Measurements from ENCODE around the gene SCYGR8.

Gene SCYGR8

DNA sequence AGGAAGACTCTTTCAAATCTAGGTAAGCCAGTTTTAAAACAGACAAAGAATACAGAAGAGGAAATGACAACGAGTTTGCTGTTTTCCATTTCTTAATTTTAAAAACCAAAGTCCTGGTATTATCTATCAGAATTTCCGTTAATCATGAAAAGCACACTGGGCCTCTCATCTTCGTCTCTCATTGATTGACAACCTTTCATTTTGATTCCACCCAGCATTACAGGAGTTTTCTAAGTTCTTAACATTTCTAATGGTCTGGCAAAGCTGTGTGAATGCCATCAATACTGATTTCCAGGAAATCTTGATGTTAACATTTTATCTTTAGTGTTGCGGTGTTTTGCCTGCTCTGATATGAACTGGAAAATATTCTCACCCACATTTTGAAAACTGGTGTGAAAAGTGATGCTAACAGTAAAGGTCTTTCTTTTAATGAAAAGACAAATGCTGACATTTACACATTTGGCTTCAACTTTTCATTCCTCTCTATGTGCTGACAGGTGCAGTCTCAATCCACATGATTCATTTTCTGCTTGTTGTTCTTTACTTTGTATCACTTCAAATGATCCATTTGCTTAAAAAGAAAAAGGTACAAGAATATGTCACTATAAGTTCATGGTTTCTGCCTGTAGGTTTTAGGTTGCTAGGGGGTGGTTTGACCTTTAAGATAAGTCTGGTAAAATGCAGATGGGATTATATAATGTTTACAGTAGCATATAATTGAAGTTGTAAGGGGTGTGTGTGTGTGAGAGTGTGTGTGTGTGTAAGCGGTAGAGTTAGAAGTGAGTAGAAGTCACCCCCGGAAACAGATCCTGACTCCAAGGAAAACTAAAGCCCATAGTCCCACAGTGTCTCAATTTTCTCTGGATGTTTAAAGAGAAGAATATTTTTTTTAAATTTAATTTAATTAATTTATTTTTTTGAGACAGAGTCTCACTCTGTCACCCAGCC lies 29.5 kb downstream of the SCYGR8 start:
- H3K36me3 Mint-ChIP-seq (ENCODE audit: low read depth), result no peaks in the 10 kb centered on the region
- DNase-seq (no peak), ATAC-seq (peak; percentile 75)
- H3K27ac Mint-ChIP-seq, result peak overlapping the region; percentile 81
- peaks cover 6% of the 10 kb centered on the region for H3K27me3 Mint-ChIP-seq
- no peaks in the 10 kb centered on the region for H3K9me3 Mint-ChIP-seq
- H3K4me1 Mint-ChIP-seq, result peaks cover 26% of the 10 kb centered on the region
- H3K4me3 Mint-ChIP-seq, result peak overlapping the region; percentile 5

DNA sequence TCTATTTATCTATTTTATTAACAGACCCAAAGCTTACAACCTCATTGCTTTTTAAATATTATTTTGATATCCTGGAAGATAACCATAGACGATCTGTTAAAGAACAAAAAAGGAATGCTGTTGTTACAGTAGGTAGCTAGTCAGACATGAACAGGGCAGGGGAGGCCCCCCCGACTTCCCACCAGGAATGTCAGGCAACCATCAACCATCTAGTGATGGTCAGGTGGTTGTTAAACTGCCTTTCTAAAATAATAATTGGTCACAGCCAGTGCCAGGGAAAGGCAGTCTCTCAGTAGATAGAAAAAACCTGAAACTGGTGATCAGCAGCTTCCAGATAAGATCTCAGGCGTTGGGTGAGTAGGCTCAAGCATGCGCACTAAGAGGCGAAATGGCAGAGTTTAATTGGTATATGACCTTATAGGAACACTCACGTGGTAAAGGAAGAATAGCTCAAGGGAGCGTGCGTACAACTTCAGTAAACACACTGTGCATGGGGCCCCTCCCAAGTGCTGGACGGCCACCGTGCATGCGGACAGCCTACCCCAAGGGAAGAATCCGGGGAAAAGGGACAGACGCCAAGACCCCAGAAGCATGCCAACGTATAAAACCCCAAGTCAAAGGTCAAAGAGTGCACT lies 35.4 kb downstream of the SCYGR8 start:
- H3K4me1 Mint-ChIP-seq, result peaks cover 21% of the 10 kb centered on the region
- no peak for DNase-seq

DNA sequence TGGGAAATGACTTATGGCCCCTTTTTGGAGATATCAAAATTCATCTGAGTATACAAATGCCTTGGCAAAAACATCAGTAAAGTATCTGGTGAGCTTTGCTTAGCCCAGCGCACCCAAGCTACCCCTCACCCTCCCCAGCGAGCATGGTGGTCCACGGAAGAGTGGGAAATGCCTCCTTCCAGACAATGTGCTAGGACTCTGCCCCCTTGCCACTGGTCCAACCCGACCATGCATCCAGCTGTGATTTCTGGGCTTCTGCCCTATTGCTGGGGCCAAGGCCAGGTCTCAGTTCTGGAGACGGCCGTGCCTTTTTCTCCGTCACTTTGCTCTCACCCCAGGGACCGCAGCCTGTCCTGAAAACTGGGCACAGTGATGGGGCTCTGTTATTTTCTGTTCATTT lies 36.1 kb downstream of the SCYGR8 start:
- ATAC-seq (no peak), DNase-seq (no peak)
- Mint-ChIP-seq H3K4me1 (peaks cover 17% of the 10 kb centered on the region), H3K36me3 (ENCODE audit: low read depth) (no peaks in the 10 kb centered on the region), H3K4me3 (no peak overlapping the region), H3K27me3 (peaks cover 11% of the 10 kb centered on the region), H3K9me3 (no peaks in the 10 kb centered on the region), H3K27ac (no peak overlapping the region)

More for the DNA sequence above, 35.4 kb downstream of the SCYGR8 start:
- peaks cover 6% of the 10 kb centered on the region for H3K27me3 Mint-ChIP-seq
- H3K9me3 Mint-ChIP-seq, result no peaks in the 10 kb centered on the region
- no peak overlapping the region for H3K27ac Mint-ChIP-seq
- ATAC-seq, result no peak
- no peaks in the 10 kb centered on the region for H3K36me3 Mint-ChIP-seq (ENCODE audit: low read depth)
- no peak overlapping the region for H3K4me3 Mint-ChIP-seq

DNA sequence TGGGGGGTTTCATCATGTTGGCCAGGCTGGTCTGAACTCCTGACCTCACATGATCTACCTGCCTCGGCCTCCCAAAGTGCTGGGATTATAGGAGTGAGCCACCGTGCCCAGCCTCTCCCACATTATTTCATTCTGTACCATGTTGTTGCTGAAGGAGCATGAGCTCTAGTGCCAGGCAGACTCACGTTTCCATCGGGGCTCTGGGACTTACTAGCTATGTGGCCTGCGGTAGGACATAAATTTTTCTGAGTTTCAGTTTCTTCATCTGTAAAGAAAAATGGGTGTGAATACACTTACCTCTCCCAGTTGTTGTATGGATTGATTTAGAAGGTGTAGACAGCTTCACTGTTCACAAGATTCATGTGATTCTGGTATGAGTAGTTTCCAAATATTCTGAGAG lies 37.1 kb downstream of the SCYGR8 start:
- Mint-ChIP-seq H3K4me3 (peak overlapping the region; percentile 53), H3K27me3 (peaks cover 16% of the 10 kb centered on the region), H3K36me3 (ENCODE audit: low read depth) (no peaks in the 10 kb centered on the region), H3K27ac (peak overlapping the region; percentile 74), H3K9me3 (no peaks in the 10 kb centered on the region), H3K4me1 (peaks cover 15% of the 10 kb centered on the region)
- DNase-seq (no peak), ATAC-seq (peak; percentile 18)

DNA sequence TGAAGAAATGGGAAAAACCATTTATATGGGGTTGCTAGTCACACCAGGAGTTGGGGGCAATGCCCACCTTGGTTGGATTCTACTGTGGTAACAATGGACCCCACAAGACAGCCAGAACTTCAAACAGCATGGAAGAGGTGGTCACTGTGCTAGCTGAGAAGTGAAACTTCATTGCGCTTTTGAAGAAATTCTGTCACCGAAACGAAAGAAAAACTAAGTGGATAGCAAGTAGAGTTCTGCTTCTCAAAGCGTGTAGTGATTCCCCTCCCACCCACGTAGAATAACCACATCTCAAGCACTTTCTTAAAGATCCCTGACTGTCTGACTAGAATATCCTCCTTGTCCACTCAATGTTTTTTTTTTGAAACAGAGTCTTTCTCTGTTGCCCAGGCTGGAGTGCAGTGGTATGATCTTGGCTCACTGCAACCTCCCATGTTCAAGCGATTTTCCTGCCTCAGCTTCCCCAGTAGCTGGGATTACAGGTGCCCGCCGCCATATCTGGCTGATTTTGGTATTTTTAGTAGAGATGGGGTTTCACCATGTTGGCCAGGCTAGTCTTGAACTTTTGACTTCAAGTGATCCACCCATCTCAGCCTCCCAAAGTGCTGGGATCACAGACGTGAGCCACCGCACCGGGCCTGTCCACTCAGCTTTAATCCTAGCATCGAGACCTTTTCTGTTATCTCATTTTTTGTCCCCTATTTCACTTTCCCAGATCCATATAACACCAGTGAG lies 37.9 kb downstream of the SCYGR8 start:
- DNase-seq (no peak), ATAC-seq (peak; percentile 74)
- H3K27me3 Mint-ChIP-seq, result peaks cover 19% of the 10 kb centered on the region
- peak overlapping the region; percentile 58 for H3K27ac Mint-ChIP-seq
- H3K36me3 Mint-ChIP-seq (ENCODE audit: low read depth), result no peaks in the 10 kb centered on the region
- H3K4me1 Mint-ChIP-seq, result peaks cover 15% of the 10 kb centered on the region
- no peaks in the 10 kb centered on the region for H3K9me3 Mint-ChIP-seq
- H3K4me3 Mint-ChIP-seq, result peak overlapping the region; percentile 53

DNA sequence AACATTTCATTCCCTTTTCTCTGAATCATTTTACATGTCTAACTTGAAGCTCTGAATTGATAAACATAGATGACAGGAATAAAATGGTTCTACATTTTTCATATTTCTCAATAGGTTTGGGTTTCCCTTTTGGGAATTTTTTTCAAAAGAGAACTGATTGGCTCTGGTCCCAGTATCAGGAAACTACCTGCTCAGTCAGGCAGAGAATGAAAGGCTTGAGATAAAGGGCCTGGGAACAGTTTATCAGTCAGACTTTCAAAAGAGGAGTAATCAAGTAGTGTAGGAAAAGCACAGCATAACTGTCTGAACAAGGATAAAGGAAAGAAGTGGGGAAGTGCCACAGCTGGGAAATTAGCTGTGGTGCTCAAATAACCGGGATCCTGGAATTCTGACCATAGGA lies 39.6 kb downstream of the SCYGR8 start:
- Mint-ChIP-seq H3K27me3 (peaks cover 20% of the 10 kb centered on the region), H3K9me3 (peaks cover 4% of the 10 kb centered on the region), H3K27ac (no peak overlapping the region), H3K4me3 (no peak overlapping the region), H3K36me3 (ENCODE audit: low read depth) (no peaks in the 10 kb centered on the region), H3K4me1 (peaks cover 15% of the 10 kb centered on the region)
- DNase-seq, result no peak
- ATAC-seq, result no peak

DNA sequence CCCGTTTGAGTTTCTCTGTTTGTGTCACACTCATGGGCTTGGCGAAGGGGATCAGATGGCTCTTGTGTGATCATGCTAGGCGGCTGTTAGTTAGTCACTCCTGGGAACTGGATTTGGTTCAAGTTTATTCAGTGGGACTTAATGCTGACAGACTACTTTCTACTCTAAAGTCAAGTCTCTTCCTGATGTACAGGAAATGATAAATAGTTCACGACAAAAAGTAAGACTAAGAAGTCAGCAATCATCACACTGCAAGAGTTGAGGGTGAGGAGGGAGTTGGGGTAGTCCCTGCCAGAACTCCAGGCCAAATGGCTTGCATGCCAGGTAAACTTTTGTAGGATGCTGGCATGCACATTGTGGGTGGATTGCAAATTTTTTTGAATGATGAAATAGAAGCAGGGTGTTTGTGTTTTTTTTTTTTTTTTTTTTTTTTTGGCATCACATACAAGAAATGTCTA lies 42.9 kb downstream of the SCYGR8 start:
- peaks cover 26% of the 10 kb centered on the region for H3K27me3 Mint-ChIP-seq
- no peak overlapping the region for H3K4me3 Mint-ChIP-seq
- no peak for ATAC-seq

DNA sequence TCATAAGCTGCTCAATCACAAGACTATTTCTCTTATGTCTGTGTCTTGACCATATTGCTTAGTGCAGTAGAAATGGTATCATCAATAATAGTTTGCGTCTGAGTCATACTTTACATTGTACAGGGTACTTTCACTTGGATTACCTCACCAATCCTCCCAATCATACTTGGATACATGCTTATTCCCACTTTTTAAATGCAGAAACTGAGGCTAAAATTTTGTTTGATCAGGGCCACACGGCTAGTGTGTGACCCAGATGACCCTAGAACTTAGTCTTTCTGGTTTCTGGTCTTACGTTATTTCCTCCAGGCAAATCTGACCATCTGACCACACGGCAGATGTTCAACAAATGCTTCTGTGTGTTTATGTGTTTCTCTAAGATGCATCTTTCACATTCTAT lies 44.1 kb downstream of the SCYGR8 start:
- H3K9me3 Mint-ChIP-seq, result peaks cover 4% of the 10 kb centered on the region
- no peaks in the 10 kb centered on the region for H3K4me1 Mint-ChIP-seq
- no peak overlapping the region for H3K4me3 Mint-ChIP-seq
- DNase-seq (no peak), ATAC-seq (no peak)
- no peaks in the 10 kb centered on the region for H3K36me3 Mint-ChIP-seq (ENCODE audit: low read depth)
- H3K27me3 Mint-ChIP-seq, result peaks cover 26% of the 10 kb centered on the region
- no peak overlapping the region for H3K27ac Mint-ChIP-seq

More for the DNA sequence above, 42.9 kb downstream of the SCYGR8 start:
- Mint-ChIP-seq H3K36me3 (ENCODE audit: low read depth) (no peaks in the 10 kb centered on the region), H3K9me3 (peaks cover 4% of the 10 kb centered on the region), H3K4me1 (peaks cover 6% of the 10 kb centered on the region), H3K27ac (no peak overlapping the region)
- no peak for DNase-seq

DNA sequence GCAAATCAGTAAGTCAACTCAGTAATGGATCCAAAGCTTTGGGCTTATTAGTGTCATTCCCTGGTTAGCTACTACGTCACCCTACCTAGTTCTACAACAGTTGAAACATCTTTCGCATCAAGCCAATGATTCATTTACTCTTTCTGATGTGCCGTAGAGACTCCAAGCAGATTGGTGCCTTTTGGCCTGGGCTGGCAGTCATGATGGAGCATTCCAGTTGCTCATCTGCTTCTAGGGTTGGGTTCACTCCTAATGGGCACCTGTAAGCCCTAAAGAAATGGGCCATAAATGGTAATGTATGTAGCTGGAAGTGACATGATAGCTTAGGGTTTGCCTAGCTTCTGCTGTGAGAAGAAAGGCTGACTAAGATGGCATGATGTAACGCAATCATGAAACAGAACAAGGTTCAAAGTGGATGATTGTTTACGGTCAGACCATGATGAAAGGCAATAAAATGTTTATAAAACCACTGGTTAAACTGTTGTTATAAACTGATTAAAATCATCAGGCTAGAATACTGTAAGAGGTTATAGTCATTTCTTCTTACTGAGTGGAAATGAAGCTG lies 47.5 kb downstream of the SCYGR8 start:
- ATAC-seq (no peak), DNase-seq (no peak)
- no peak overlapping the region for H3K4me3 Mint-ChIP-seq
- no peaks in the 10 kb centered on the region for H3K4me1 Mint-ChIP-seq
- peaks cover 4% of the 10 kb centered on the region for H3K9me3 Mint-ChIP-seq
- no peak overlapping the region for H3K27ac Mint-ChIP-seq
- H3K36me3 Mint-ChIP-seq (ENCODE audit: low read depth), result no peaks in the 10 kb centered on the region
- peaks cover 18% of the 10 kb centered on the region for H3K27me3 Mint-ChIP-seq
